Right ventricle myocardium inferior (tissue), 1 donor: ENCODE results near the gene HFE. TPM values are rescaled to one million over a fixed set of nuclear protein-coding genes. Genes with fewer than 3 reads are reported as not detected.

Source experiments
- total RNA-seq: library from RNA; stranded (reverse); fragmentation: NEBNext Ultra II Directional; extraction: Animal tissue kit (Norgen Biotek cat#: 25700); gene quantifications from one replicate; pipeline ENCODE4 v1.2.1, GENCODE V29; 2021
- donor health status: DM: no; HTN: yes; CAD: no; lungs with severe emphysema.

The HFE gene
- total RNA-seq, 1 donor from 2014 or later, result 5.3 TPM

Other genes starting within 250 kb of the HFE start
- gene SLC17A3, start 213.2 kb upstream of the HFE start, total RNA-seq, result not detected
- gene SLC17A2, start 156.7 kb upstream of the HFE start, total RNA-seq, result not detected
- gene TRIM38, start 124.6 kb upstream of the HFE start, total RNA-seq, result 2.7 TPM